Measurements from ENCODE around the gene POLR3H.

GRCh38 chr22:41542224-41542623 is 2.0 kb downstream of the POLR3H start:
- TF ChIP-seq CTCF (conservative IDR thresholded peaks at IDR 0.05; ENCODE audit: low read depth, low read length) = no peak
- TF ChIP-seq EZH2 (IDR thresholded peaks at IDR 0.05; ENCODE audit: borderline replicate concordance, low read depth, low read length, poor library complexity, severe bottlenecking) = no peak

All from A673 (cell line).